ENCODE results near the gene KRT31.

DNA sequence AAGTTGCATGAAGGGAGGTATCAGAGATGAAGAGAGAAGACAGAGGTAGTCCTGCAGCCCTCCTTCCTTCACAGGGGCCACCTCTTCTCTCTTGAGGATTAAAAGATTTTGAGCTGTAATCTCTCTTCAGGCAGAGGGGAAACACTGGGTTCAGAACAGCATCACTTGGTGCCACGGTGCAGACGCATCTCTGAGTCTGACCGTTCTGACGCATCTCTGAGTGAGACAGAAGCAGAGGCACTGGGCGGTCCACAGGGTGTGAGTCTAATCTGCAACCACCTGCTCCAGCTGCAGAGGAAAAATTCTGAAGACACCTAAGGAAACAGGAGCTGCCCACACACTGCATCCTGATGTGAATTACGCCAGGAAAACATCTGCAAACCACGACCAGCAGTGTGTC, 32.3 kb upstream of the KRT31 start:
- TF ChIP-seq, protein P1, sequence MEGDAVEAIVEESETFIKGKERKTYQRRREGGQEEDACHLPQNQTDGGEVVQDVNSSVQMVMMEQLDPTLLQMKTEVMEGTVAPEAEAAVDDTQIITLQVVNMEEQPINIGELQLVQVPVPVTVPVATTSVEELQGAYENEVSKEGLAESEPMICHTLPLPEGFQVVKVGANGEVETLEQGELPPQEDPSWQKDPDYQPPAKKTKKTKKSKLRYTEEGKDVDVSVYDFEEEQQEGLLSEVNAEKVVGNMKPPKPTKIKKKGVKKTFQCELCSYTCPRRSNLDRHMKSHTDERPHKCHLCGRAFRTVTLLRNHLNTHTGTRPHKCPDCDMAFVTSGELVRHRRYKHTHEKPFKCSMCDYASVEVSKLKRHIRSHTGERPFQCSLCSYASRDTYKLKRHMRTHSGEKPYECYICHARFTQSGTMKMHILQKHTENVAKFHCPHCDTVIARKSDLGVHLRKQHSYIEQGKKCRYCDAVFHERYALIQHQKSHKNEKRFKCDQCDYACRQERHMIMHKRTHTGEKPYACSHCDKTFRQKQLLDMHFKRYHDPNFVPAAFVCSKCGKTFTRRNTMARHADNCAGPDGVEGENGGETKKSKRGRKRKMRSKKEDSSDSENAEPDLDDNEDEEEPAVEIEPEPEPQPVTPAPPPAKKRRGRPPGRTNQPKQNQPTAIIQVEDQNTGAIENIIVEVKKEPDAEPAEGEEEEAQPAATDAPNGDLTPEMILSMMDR (IDR thresholded peaks at IDR 0.05): no peak
- TF ChIP-seq POLR2A (IDR thresholded peaks at IDR 0.05): no peak
- TF ChIP-seq POLR2AphosphoS5 (IDR thresholded peaks at IDR 0.05): no peak
